ENCODE measurements around the gene BCKDK.

DNA sequence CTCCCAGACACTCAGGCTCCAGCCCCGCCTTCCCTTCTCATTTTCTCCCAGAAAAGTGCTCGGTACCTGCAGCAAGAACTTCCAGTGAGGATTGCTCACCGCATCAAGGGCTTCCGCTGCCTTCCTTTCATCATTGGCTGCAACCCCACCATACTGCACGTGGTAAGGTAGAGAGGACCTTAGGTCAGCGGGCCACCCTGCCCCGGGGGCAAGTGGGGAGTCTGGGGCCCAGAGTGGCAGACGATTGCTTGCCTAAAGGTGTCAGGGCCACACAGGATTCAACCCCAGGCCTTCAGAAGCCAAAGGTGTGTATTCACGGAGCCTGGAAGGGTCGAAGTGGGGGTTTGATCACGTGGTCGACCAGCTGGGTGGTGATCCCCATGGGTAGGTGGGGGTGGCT, 1.4 kb downstream of the BCKDK start:
- no peak for TF ChIP-seq POLR2AphosphoS5 (IDR thresholded peaks at IDR 0.05; ENCODE audit: low read depth, low read length)
- TF ChIP-seq, protein P1, sequence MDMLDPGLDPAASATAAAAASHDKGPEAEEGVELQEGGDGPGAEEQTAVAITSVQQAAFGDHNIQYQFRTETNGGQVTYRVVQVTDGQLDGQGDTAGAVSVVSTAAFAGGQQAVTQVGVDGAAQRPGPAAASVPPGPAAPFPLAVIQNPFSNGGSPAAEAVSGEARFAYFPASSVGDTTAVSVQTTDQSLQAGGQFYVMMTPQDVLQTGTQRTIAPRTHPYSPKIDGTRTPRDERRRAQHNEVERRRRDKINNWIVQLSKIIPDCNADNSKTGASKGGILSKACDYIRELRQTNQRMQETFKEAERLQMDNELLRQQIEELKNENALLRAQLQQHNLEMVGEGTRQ (IDR thresholded peaks at IDR 0.05; ENCODE audit: low read length): no peak
- TF ChIP-seq, protein P2, sequence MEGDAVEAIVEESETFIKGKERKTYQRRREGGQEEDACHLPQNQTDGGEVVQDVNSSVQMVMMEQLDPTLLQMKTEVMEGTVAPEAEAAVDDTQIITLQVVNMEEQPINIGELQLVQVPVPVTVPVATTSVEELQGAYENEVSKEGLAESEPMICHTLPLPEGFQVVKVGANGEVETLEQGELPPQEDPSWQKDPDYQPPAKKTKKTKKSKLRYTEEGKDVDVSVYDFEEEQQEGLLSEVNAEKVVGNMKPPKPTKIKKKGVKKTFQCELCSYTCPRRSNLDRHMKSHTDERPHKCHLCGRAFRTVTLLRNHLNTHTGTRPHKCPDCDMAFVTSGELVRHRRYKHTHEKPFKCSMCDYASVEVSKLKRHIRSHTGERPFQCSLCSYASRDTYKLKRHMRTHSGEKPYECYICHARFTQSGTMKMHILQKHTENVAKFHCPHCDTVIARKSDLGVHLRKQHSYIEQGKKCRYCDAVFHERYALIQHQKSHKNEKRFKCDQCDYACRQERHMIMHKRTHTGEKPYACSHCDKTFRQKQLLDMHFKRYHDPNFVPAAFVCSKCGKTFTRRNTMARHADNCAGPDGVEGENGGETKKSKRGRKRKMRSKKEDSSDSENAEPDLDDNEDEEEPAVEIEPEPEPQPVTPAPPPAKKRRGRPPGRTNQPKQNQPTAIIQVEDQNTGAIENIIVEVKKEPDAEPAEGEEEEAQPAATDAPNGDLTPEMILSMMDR (IDR thresholded peaks at IDR 0.05; ENCODE audit: control extremely low read depth in 1 of 3, insufficient read depth in 1 of 3, low read depth in 1 of 3, low read length in 3 of 3): no peak
- TF ChIP-seq, protein P3, sequence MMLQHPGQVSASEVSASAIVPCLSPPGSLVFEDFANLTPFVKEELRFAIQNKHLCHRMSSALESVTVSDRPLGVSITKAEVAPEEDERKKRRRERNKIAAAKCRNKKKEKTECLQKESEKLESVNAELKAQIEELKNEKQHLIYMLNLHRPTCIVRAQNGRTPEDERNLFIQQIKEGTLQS (IDR thresholded peaks at IDR 0.05; ENCODE audit: insufficient read depth, low read depth, low read length): no peak
- no peak for TF ChIP-seq SRF (IDR thresholded peaks at IDR 0.05; ENCODE audit: low read depth, low read length)
- TF ChIP-seq, protein P4, sequence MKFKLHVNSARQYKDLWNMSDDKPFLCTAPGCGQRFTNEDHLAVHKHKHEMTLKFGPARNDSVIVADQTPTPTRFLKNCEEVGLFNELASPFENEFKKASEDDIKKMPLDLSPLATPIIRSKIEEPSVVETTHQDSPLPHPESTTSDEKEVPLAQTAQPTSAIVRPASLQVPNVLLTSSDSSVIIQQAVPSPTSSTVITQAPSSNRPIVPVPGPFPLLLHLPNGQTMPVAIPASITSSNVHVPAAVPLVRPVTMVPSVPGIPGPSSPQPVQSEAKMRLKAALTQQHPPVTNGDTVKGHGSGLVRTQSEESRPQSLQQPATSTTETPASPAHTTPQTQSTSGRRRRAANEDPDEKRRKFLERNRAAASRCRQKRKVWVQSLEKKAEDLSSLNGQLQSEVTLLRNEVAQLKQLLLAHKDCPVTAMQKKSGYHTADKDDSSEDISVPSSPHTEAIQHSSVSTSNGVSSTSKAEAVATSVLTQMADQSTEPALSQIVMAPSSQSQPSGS (IDR thresholded peaks at IDR 0.05; ENCODE audit: low read length): no peak
- TF ChIP-seq HDAC2 (IDR thresholded peaks at IDR 0.05; ENCODE audit: borderline replicate concordance in 1 of 2, low read depth in 2 of 2, low read length in 2 of 2): no peak
- no peak for TF ChIP-seq RXRA (IDR thresholded peaks at IDR 0.05; ENCODE audit: insufficient read depth, low read depth, low read length)
- TF ChIP-seq POLR2A (IDR thresholded peaks at IDR 0.05; ENCODE audit: control extremely low read depth in 1 of 2, low read depth in 2 of 2, low read length in 2 of 2): no peak
- TF ChIP-seq EP300 (IDR thresholded peaks at IDR 0.05; ENCODE audit: borderline replicate concordance in 1 of 2, low read depth in 2 of 2, low read length in 2 of 2): no peak
- no peak for TF ChIP-seq RBBP5 (IDR thresholded peaks at IDR 0.05; ENCODE audit: borderline replicate concordance, low read depth, low read length)
- no peak for TF ChIP-seq CHD2 (IDR thresholded peaks at IDR 0.05; ENCODE audit: low read length)
- no peak for TF ChIP-seq RAD21 (IDR thresholded peaks at IDR 0.05 in 1 of 2, conservative IDR thresholded peaks at IDR 0.05 in 1 of 2; ENCODE audit: low read depth in 2 of 2, low read length in 2 of 2)
